K562 (cell line): ENCODE data around the gene DDX23. TPM values are rescaled to one million over a fixed set of nuclear protein-coding genes. Genes with fewer than 3 reads are reported as not detected.
A peak's percentile ranks its signal among the peaks of the same experiment; 100 is the strongest.

ENCODE experiments used
- EHMT2 ChIP-seq: fragments of 450-650 bp; IDR thresholded peaks from 2 replicates; pipeline ENCODE4 v1.6.1; 2018; ENCODE audit warnings: antibody characterized with exemption
- HMG20B ChIP-seq: fragments of 250-450 bp; sonication (Bioruptor Pico); IDR thresholded peaks from 2 replicates; pipeline ENCODE4 v1.5.0; 2021; ENCODE audit warnings: mild to moderate bottlenecking
- LCOR ChIP-seq: sonication (generic); formaldehyde crosslinking; IDR thresholded peaks from 2 replicates; pipeline ENCODE4 v1.8.0; 2022; ENCODE audit warnings: mild to moderate bottlenecking, missing genetic modification reagents
- PTRF ChIP-seq: fragments of 450-650 bp; IDR thresholded peaks from 2 replicates; pipeline ENCODE4 v1.6.1; 2016; ENCODE audit warnings: mild to moderate bottlenecking, missing genetic modification characterization, missing compliant biosample characterization
- PTTG1 ChIP-seq: fragments of 450-650 bp; IDR thresholded peaks from 2 replicates; pipeline ENCODE4 v1.6.1; 2016; ENCODE audit warnings: low read depth, mild to moderate bottlenecking, missing genetic modification characterization, missing compliant biosample characterization
- RFX1 ChIP-seq: fragments of 450-650 bp; IDR thresholded peaks from 2 replicates; pipeline ENCODE4 v1.6.1; 2016; ENCODE audit warnings: mild to moderate bottlenecking, moderate library complexity
- ZNF277 ChIP-seq: fragments of 250-450 bp; sonication (Bioruptor Pico); IDR thresholded peaks from 2 replicates; pipeline ENCODE4 v1.8.0; 2022; ENCODE audit warnings: inconsistent platforms, mild to moderate bottlenecking, moderate library complexity, borderline replicate concordance
- ZNF609 ChIP-seq: sonication (generic); formaldehyde crosslinking; IDR thresholded peaks from 2 replicates; pipeline ENCODE4 v1.8.1; 2023; ENCODE audit warnings: missing genetic modification reagents, mild to moderate bottlenecking, borderline replicate concordance
- polyA plus RNA-seq, 8 experiments: library from polyadenylated mRNA; depleted of rRNA in 4 of 8; stranded (reverse) in 5 of 8; unstranded in 3 of 8; fragments of >200 nt; fragmentation: Nextera tagmentation in 2 of 8; fragmentation: Illumina TruSeq in 1 of 8; extraction: Ambion mirVana in 2 of 8; extraction: Trizol in 1 of 8; gene quantifications; 2 replicates each; pipeline versions ENCODE4 v1.2.1 to v1.2.3, GENCODE V29; 2011 to 2014; ENCODE audit warnings: inconsistent platforms in 1 of 8, missing spikeins in 1 of 8
- total RNA-seq, 7 experiments: library from RNA; depleted of rRNA in 6 of 7; stranded (reverse); fragments of >200 nt in 6 of 7; fragmentation: Illumina TruSeq in 2 of 7; extraction: Trizol in 2 of 7; gene quantifications; 2 replicates each; pipeline versions ENCODE4 v1.2.1 to v1.2.3, GENCODE V29; 2011 to 2021; ENCODE audit warnings: low replicate concordance in 1 of 7

Gene DDX23
- total and polyA plus RNA-seq, 9 of the 15 experiments (the other 6 are each of a cell fraction or from before 2014, with no cell fraction given), result 32.4 to 138 (median 104) TPM

- no peak for TF ChIP-seq ZNF609 (CRISPR knock-in tag)
- no peak for TF ChIP-seq ZNF277 (CRISPR knock-in tag)
- TF ChIP-seq RFX1, result no peak
- no peak for TF ChIP-seq EHMT2
- TF ChIP-seq LCOR, result 0 out of 2 replicates have a peak, but pooled peaks have one; percentile 25
- no peak for TF ChIP-seq PTRF (tag)
- no peak for TF ChIP-seq PTTG1
- no peak for TF ChIP-seq HMG20B (CRISPR knock-in tag)
Observed at GRCh38 chr12:48866052-48866711, 14.2 kb upstream of the DDX23 start (continued).
